H9 (cell line): ENCODE results near the gene SCN8A. TPM values are rescaled to one million over a fixed set of nuclear protein-coding genes. Genes with fewer than 3 reads are reported as not detected.

Experiments
- DNase-seq: peaks from one replicate; pipeline ENCODE4 v3.0.0-alpha.2; 2017
- H2AFZ ChIP-seq: one replicate; pipeline ENCODE4 v1.6.1; 2013; ENCODE audit warnings: mild to moderate bottlenecking, low read length, control low read depth, moderate library complexity
- H2AK5ac ChIP-seq: 2 replicates; pipeline ENCODE4 v1.6.1; 2013; ENCODE audit warnings: low read length, control low read depth, mixed read lengths; ENCODE audit not compliant: insufficient read length
- H2BK120ac ChIP-seq: one replicate; pipeline ENCODE4 v1.6.1; 2013; ENCODE audit warnings: low read depth, mild to moderate bottlenecking, low read length, control low read depth, inconsistent platforms; ENCODE audit not compliant: poor library complexity, severe bottlenecking
- H2BK12ac ChIP-seq: 2 replicates; pipeline ENCODE4 v1.6.1; 2013; ENCODE audit warnings: low read length, control low read depth, mixed read lengths, low read depth; ENCODE audit not compliant: insufficient read length
- H2BK15ac ChIP-seq: 2 replicates; pipeline ENCODE4 v1.6.1; 2013; ENCODE audit warnings: low read depth, low read length, control low read depth
- H2BK20ac ChIP-seq: one replicate; pipeline ENCODE4 v1.6.1; 2013; ENCODE audit warnings: low read depth, mild to moderate bottlenecking, low read length, control low read depth, inconsistent platforms; ENCODE audit not compliant: poor library complexity, severe bottlenecking
- H2BK5ac ChIP-seq: 2 replicates; pipeline ENCODE4 v1.6.1; 2013; ENCODE audit warnings: low read length, control low read depth, mixed read lengths; ENCODE audit not compliant: insufficient read length
- H3K14ac ChIP-seq: 2 replicates; pipeline ENCODE4 v1.6.1; 2013; ENCODE audit warnings: low read length, control low read depth; ENCODE audit not compliant: insufficient read depth
- H3K18ac ChIP-seq: 2 replicates; pipeline ENCODE4 v1.6.1; 2013; ENCODE audit warnings: low read depth, mild to moderate bottlenecking, mixed read lengths, low read length, control low read depth; ENCODE audit not compliant: insufficient read length
- H3K23ac ChIP-seq: 2 replicates; pipeline ENCODE4 v1.6.1; 2013; ENCODE audit warnings: low read length, control low read depth, mixed read lengths, low read depth; ENCODE audit not compliant: insufficient read length
- H3K23me2 ChIP-seq: 2 replicates; pipeline ENCODE4 v1.6.1; 2013; ENCODE audit warnings: low read depth, mild to moderate bottlenecking, mixed read lengths, low read length, control low read depth; ENCODE audit not compliant: insufficient read length, poor library complexity, severe bottlenecking
- H3K27ac ChIP-seq: 2 replicates; pipeline ENCODE4 v1.5.1; 2013; ENCODE audit warnings: low read length, control low read depth, mixed read lengths, low read depth; ENCODE audit not compliant: insufficient read length
- H3K27me3 ChIP-seq: 2 replicates; pipeline ENCODE4 v1.6.1; 2013; ENCODE audit warnings: low read length, control low read depth, inconsistent platforms; ENCODE audit not compliant: insufficient read depth
- H3K4ac ChIP-seq: 2 replicates; pipeline ENCODE4 v1.6.1; 2013; ENCODE audit warnings: low read depth, mild to moderate bottlenecking, control low read depth, inconsistent platforms, low read length, moderate library complexity
- H3K4me1 ChIP-seq: 2 replicates; pipeline ENCODE4 v1.6.1; 2013; ENCODE audit warnings: low read length, control low read depth, inconsistent platforms; ENCODE audit not compliant: insufficient read depth
- H3K4me2 ChIP-seq: 2 replicates; pipeline ENCODE4 v1.6.1; 2013; ENCODE audit warnings: low read length, control low read depth, mixed read lengths; ENCODE audit not compliant: insufficient read length, insufficient read depth
- H3K56ac ChIP-seq: 2 replicates; pipeline ENCODE4 v1.6.1; 2013; ENCODE audit warnings: low read depth, mild to moderate bottlenecking, mixed read lengths, low read length, control low read depth; ENCODE audit not compliant: insufficient read length
- H3K79me1 ChIP-seq: 2 replicates; pipeline ENCODE4 v1.6.1; 2013; ENCODE audit warnings: low read depth, mild to moderate bottlenecking, moderate library complexity, low read length, control low read depth, inconsistent platforms; ENCODE audit not compliant: insufficient read depth, poor library complexity, severe bottlenecking
- H3K79me2 ChIP-seq: 2 replicates; pipeline ENCODE4 v1.6.1; 2013; ENCODE audit warnings: low read length, control low read depth, inconsistent platforms; ENCODE audit not compliant: insufficient read depth
- H3K9ac ChIP-seq: 2 replicates; pipeline ENCODE4 v1.6.1; 2013; ENCODE audit warnings: low read length, control low read depth, mixed read lengths; ENCODE audit not compliant: insufficient read length; ENCODE audit errors: extremely low read depth
- H3K9me3 ChIP-seq: one replicate; pipeline ENCODE4 v1.6.1; 2013; ENCODE audit warnings: low read depth, low read length, inconsistent platforms; ENCODE audit not compliant: control insufficient read depth
- H3T11ph ChIP-seq: one replicate; pipeline ENCODE4 v1.6.1; 2013; ENCODE audit warnings: mild to moderate bottlenecking, low read length, control low read depth, inconsistent platforms
- H4K20me1 ChIP-seq: one replicate; pipeline ENCODE4 v1.6.1; 2013; ENCODE audit not compliant: control insufficient read depth, insufficient read length, insufficient read depth
- H4K5ac ChIP-seq: 2 replicates; pipeline ENCODE4 v1.6.1; 2013; ENCODE audit warnings: low read depth, mild to moderate bottlenecking, mixed read lengths, low read length, control low read depth; ENCODE audit not compliant: insufficient read length
- H4K8ac ChIP-seq: replicated peaks from 2 replicates; pipeline ENCODE4 v1.6.1; 2013; ENCODE audit warnings: low read length, control low read depth, mixed read lengths, low read depth; ENCODE audit not compliant: insufficient read length
- H4K91ac ChIP-seq: 2 replicates; pipeline ENCODE4 v1.6.1; 2013; ENCODE audit warnings: low read depth, mild to moderate bottlenecking, moderate library complexity, mixed read lengths, low read length, control low read depth; ENCODE audit not compliant: insufficient read length
- H3K27ac Mint-ChIP-seq, 3 experiments: 2 replicates in 2 of 3; 3 replicates in 1 of 3; pipeline ENCODE4 v1.8.0; 2020 to 2021; ENCODE audit warnings: mixed read lengths in 3 of 3, mild to moderate bottlenecking in 1 of 3, moderate library complexity in 1 of 3
- H3K27me3 Mint-ChIP-seq: 2 replicates; pipeline ENCODE4 v1.8.0; 2021; ENCODE audit warnings: low read depth, mild to moderate bottlenecking, moderate library complexity, mixed read lengths
- H3K36me3 Mint-ChIP-seq, 3 experiments: 2 replicates in 2 of 3; 3 replicates in 1 of 3; pipeline ENCODE4 v1.8.0; 2020 to 2021; ENCODE audit warnings: low read depth in 3 of 3, mixed read lengths in 3 of 3; ENCODE audit not compliant: insufficient read depth in 1 of 3
- H3K4me1 Mint-ChIP-seq, 2 experiments: 2 replicates each; pipeline ENCODE4 v1.8.0; 2020; ENCODE audit warnings: mixed read lengths in 2 of 2
- H3K4me3 Mint-ChIP-seq, 2 experiments: 2 replicates in 1 of 2; 3 replicates in 1 of 2; pipeline ENCODE4 v1.8.0; 2020 to 2021; ENCODE audit warnings: mild to moderate bottlenecking in 2 of 2, mixed read lengths in 2 of 2, moderate library complexity in 1 of 2
- H3K9me3 Mint-ChIP-seq, 2 experiments: 2 replicates in 1 of 2; 3 replicates in 1 of 2; pipeline ENCODE4 v1.8.0; 2020; ENCODE audit warnings: mild to moderate bottlenecking in 2 of 2, mixed read lengths in 2 of 2, moderate library complexity in 1 of 2
- WGBS: extraction: QIAGEN DNeasy Blood & Tissue Kit; methylation state at CpG from one replicate; pipeline ENCODE4 v1.1.7; 2013; ENCODE audit warnings: missing lambda C conversion rate, low lambda C conversion rate, mixed read lengths; ENCODE audit not compliant: insufficient read length; ENCODE audit errors: extremely low coverage; 5-methylcytosine and 5-hydroxymethylcytosine counted together
- total RNA-seq: library from RNA; stranded (reverse); gene quantifications from 2 replicates; pipeline ENCODE4 v1.2.1, GENCODE V29; 2021
- TF ChIP-seq, protein P1 (sequence below): fragments of 200-600 bp; sonication (generic); conservative IDR thresholded peaks from 3 replicates; pipeline ENCODE4 v1.8.0; 2021; ENCODE audit warnings: antibody characterized with exemption, mild to moderate bottlenecking

SCN8A gene
- total RNA-seq, 1 experiment from 2014 or later, result 15.2 TPM

DNA sequence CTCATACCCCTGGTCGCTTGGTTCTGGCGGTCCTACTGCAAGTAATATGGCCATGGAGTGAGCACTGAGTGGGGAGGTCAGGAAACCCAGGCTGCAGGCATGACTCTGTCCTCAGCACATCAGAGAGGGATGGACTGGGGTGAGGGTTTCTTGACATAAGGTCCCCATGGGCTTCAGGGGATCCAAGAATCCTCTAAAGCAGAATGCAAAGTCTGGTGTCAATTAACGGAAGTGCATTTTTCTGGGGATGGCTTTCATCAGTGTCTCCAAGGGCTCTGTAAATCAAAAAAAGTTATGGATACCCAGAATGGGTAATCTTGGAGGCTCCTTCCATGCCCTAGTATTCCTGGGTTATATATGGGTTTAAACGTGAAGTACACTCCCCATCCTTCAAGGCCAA is 253.8 kb downstream of the SCN8A start:
- peaks cover 20% of the 10 kb centered on the region for H3K23me2 ChIP-seq
- H4K20me1 ChIP-seq, result no peaks in the 10 kb centered on the region

More for the DNA sequence above, 253.8 kb downstream of the SCN8A start:
- no peak overlapping the region for H2AFZ ChIP-seq
- H2AK5ac ChIP-seq, result no peak overlapping the region
- no peak overlapping the region for H3K14ac ChIP-seq
- H3K4ac ChIP-seq, result no peak overlapping the region
- H4K91ac ChIP-seq, result no peak overlapping the region
- no peak overlapping the region for H2BK12ac ChIP-seq
- H3K27ac ChIP-seq, result no peak overlapping the region
- Mint-ChIP-seq H3K9me3 (no peaks in the 10 kb centered on the region), H3K4me3 (no peak overlapping the region), H3K27me3 (peaks cover 41% of the 10 kb centered on the region), H3K36me3 (peaks cover 0 to 14% (median 9%) of the 10 kb centered on the region in 3 experiments; a peak in 4 of 7 replicates), H3K4me1 (peaks cover 40 to 59% of the 10 kb centered on the region in 2 experiments), H3K27ac (no peak overlapping the region)
- no peak overlapping the region for H3K4me2 ChIP-seq
- H3K9me3 ChIP-seq, result no peaks in the 10 kb centered on the region
- no peak overlapping the region for H2BK120ac ChIP-seq
- H2BK5ac ChIP-seq, result no peak overlapping the region
- no peak overlapping the region for H4K8ac ChIP-seq
- no peaks in the 10 kb centered on the region for H3K79me1 ChIP-seq
- H3K4me1 ChIP-seq, result no peaks in the 10 kb centered on the region; the same call in 1 of the 2 replicates
- H2BK15ac ChIP-seq, result no peak overlapping the region
- H3T11ph ChIP-seq, result no peak overlapping the region
- DNase-seq, result no peak
- no peak overlapping the region for H2BK20ac ChIP-seq
- H3K56ac ChIP-seq, result no peak overlapping the region
- no peak overlapping the region for H4K5ac ChIP-seq
- H3K79me2 ChIP-seq, result no peaks in the 10 kb centered on the region
- WGBS, result no CpG with 5 or more reads among the region's 4 CpGs
- TF ChIP-seq, protein P1, sequence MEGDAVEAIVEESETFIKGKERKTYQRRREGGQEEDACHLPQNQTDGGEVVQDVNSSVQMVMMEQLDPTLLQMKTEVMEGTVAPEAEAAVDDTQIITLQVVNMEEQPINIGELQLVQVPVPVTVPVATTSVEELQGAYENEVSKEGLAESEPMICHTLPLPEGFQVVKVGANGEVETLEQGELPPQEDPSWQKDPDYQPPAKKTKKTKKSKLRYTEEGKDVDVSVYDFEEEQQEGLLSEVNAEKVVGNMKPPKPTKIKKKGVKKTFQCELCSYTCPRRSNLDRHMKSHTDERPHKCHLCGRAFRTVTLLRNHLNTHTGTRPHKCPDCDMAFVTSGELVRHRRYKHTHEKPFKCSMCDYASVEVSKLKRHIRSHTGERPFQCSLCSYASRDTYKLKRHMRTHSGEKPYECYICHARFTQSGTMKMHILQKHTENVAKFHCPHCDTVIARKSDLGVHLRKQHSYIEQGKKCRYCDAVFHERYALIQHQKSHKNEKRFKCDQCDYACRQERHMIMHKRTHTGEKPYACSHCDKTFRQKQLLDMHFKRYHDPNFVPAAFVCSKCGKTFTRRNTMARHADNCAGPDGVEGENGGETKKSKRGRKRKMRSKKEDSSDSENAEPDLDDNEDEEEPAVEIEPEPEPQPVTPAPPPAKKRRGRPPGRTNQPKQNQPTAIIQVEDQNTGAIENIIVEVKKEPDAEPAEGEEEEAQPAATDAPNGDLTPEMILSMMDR, result no peak
- H3K9ac ChIP-seq, result no peak overlapping the region
- no peak overlapping the region for H3K23ac ChIP-seq
- no peak overlapping the region for H3K18ac ChIP-seq
- H3K27me3 ChIP-seq, result peaks cover 5% of the 10 kb centered on the region; the same call in 1 of the 2 replicates
